Stomach (tissue), 9 donors: ENCODE results near the gene HSPBAP1. TPM values are rescaled to one million over a fixed set of nuclear protein-coding genes. Genes with fewer than 3 reads are reported as not detected.

Source experiments
- DNase-seq, 2 donors: peaks; one replicate each; pipeline versions ENCODE4 v3.0.0 to v3.0.0-alpha.2; 2013 to 2019
- H3K27ac ChIP-seq, 5 donors: fragments of 200-600 bp in 4 of 5; sonication (generic) in 4 of 5; one replicate each; pipeline ENCODE4 v1.5.1; 2013 to 2019; ENCODE audit warnings: mild to moderate bottlenecking in 1 of 5, moderate library complexity in 1 of 5
- H3K27me3 ChIP-seq, 3 donors: fragments of 200-600 bp; sonication (generic); one replicate each; pipeline ENCODE4 v1.5.1; 2017 to 2019; ENCODE audit warnings: mixed run types in 1 of 3
- H3K36me3 ChIP-seq, 4 donors: fragments of 200-600 bp; sonication (generic); 1 replicate in 3 of 4; 2 replicates in 1 of 4; pipeline ENCODE4 v1.5.1; 2016 to 2019
- H3K4me1 ChIP-seq, 4 donors: fragments of 200-600 bp; sonication (generic); one replicate each; pipeline ENCODE4 v1.5.1; 2016 to 2019
- H3K4me3 ChIP-seq, 4 donors: fragments of 200-600 bp; sonication (generic) in 3 of 4; one replicate each; pipeline ENCODE4 v1.5.1; 2016 to 2019; ENCODE audit warnings: mild to moderate bottlenecking in 1 of 4
- H3K9me3 ChIP-seq, 4 donors: fragments of 200-600 bp; sonication (generic); one replicate each; pipeline ENCODE4 v1.5.1; 2016 to 2019
- EP300 ChIP-seq: sonication (generic); formaldehyde crosslinking; IDR thresholded peaks from one replicate; pipeline ENCODE4 v1.6.1; 2017; ENCODE audit warnings: antibody characterized with exemption
- POLR2A ChIP-seq, 4 donors: fragments of 450-650 bp; IDR thresholded peaks; one replicate each; pipeline ENCODE4 v1.6.1; 2016; ENCODE audit warnings: antibody characterized with exemption in 4 of 4, control low read depth in 2 of 4, mild to moderate bottlenecking in 1 of 4, moderate library complexity in 1 of 4
- POLR2AphosphoS5 ChIP-seq, 3 donors: sonication (generic); formaldehyde crosslinking; IDR thresholded peaks; one replicate each; pipeline ENCODE4 v1.6.1; 2016; ENCODE audit warnings: antibody characterized with exemption in 3 of 3
- WGBS, 5 donors: extraction: QIAGEN DNeasy Blood & Tissue Kit in 3 of 5; methylation state at CpG; one replicate each; pipeline versions ENCODE4 v1.1.5 to v1.1.7; 2013 to 2018; 5-methylcytosine and 5-hydroxymethylcytosine counted together
- intact Hi-C: fragments of 100-400 bp; cut with DNase I; formaldehyde crosslinking; loops from one replicate; pipeline ENCODE4 v1.15.1; 2023; ENCODE audit warnings: low total_unique reads
- polyA plus RNA-seq, 3 donors: library from polyadenylated mRNA; stranded (reverse); fragments of 200-250 nt; gene quantifications; one replicate each; pipeline ENCODE4 v1.2.3, GENCODE V29; 2013
- total RNA-seq, 5 donors: library from RNA; depleted of rRNA; stranded (reverse); fragments of >200 nt; gene quantifications; one replicate each; pipeline versions ENCODE4 v1.1.0 to v1.2.3, GENCODE V29; 2014 to 2016
- TF ChIP-seq, protein P1 (sequence below), 7 experiments: fragments of 450-650 bp in 4 of 7; fragments of 200-600 bp in 3 of 7; sonication (generic) in 3 of 7; IDR thresholded peaks; one replicate each; pipeline ENCODE4 v1.5.1; 2016 to 2019; ENCODE audit warnings: antibody characterized with exemption in 7 of 7, control low read depth in 2 of 7, mild to moderate bottlenecking in 1 of 7
- donor health status: healthy with polysubstance abuse.
- donor health status: Bipolar disorder and iron deficiency.
- donor health status: healthy.

Gene HSPBAP1
- total and polyA plus RNA-seq, 8 donors: 1.7 to 16.5 (median 8.8) TPM; not detected in 1

DNA sequence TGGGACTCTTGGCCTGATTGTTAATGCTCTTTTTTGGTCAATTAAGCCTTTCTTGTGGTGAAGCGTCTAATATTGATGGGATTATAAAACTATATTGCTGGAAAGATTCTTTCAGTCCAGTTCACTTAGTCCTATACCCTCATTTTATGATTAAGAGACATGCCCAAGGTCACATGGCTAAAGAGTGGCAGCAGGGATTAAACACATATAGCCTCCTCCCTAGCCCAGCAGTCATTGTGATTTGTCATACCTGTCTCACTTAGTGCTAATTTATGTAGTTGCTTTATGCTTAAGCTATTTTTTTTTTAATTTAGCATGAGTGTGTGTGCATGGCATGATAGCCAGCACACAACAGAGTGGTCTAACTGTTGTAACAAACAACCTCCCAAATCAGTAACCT lies 103.5 kb downstream of the HSPBAP1 start:
- TF ChIP-seq EP300 (no peak), POLR2A (IDR thresholded peaks at IDR 0.05) (no peak), POLR2AphosphoS5 (IDR thresholded peaks at IDR 0.05) (no peak)
- TF ChIP-seq, protein P1, sequence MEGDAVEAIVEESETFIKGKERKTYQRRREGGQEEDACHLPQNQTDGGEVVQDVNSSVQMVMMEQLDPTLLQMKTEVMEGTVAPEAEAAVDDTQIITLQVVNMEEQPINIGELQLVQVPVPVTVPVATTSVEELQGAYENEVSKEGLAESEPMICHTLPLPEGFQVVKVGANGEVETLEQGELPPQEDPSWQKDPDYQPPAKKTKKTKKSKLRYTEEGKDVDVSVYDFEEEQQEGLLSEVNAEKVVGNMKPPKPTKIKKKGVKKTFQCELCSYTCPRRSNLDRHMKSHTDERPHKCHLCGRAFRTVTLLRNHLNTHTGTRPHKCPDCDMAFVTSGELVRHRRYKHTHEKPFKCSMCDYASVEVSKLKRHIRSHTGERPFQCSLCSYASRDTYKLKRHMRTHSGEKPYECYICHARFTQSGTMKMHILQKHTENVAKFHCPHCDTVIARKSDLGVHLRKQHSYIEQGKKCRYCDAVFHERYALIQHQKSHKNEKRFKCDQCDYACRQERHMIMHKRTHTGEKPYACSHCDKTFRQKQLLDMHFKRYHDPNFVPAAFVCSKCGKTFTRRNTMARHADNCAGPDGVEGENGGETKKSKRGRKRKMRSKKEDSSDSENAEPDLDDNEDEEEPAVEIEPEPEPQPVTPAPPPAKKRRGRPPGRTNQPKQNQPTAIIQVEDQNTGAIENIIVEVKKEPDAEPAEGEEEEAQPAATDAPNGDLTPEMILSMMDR (IDR thresholded peaks at IDR 0.05): no peak
- Histone ChIP-seq H3K4me3 (no peak overlapping the region), H3K27ac (no peak overlapping the region), H3K36me3 (peaks cover 0 to 34% (median 22%) of the 10 kb centered on the region in 4 donors), H3K27me3 (no peaks in the 10 kb centered on the region), H3K9me3 (no peaks in the 10 kb centered on the region), H3K4me1 (peaks cover 6 to 17% (median 6%) of the 10 kb centered on the region in 4 donors)
- 88 to 100% (median 97%) methylated on average over 1 of the region's 1 CpG for WGBS, 5 donors
- intact Hi-C loops: no loop called here
- DNase-seq: no peak

Other genes starting within 250 kb of the HSPBAP1 start
- gene PARP9, start 229.5 kb downstream of the HSPBAP1 start, total RNA-seq: 10 to 100 TPM in 4 of 5 donors, 1 to 10 TPM in 1; 1.4 to 42.6 (median 23.9) TPM
- gene PARP9, start 229.5 kb downstream of the HSPBAP1 start, polyA plus RNA-seq: 10 to 100 TPM; 19.5 to 26.5 (median 21.4) TPM
- 10 to 100 TPM in 4 of 5 donors, 1 to 10 TPM in 1; 5.8 to 29.0 (median 26.1) TPM for gene DTX3L, start 229.5 kb downstream of the HSPBAP1 start, total RNA-seq
- gene DTX3L, start 229.5 kb downstream of the HSPBAP1 start, polyA plus RNA-seq: 10 to 100 TPM in 2 of 3 donors, 1 to 10 TPM in 1; 9.2 to 11.2 (median 10.5) TPM
- 1 to 10 TPM in 4 of 5 donors, not detected in 1; 1.2 to 4.5 (median 1.9) TPM for gene PARP15, start 216.2 kb downstream of the HSPBAP1 start, total RNA-seq
- gene PARP15, start 216.2 kb downstream of the HSPBAP1 start, polyA plus RNA-seq: 1 to 10 TPM in 2 of 3 donors, under 1 TPM in 1; 0.25 to 1.3 (median 1.2) TPM
- gene PARP14, start 113.0 kb downstream of the HSPBAP1 start, total RNA-seq: 10 to 100 TPM; 16.8 to 49.7 (median 34.4) TPM
- 10 to 100 TPM in 1 of 3 donors, 1 to 10 TPM in 2; 5.0 to 11.0 (median 5.9) TPM for gene PARP14, start 113.0 kb downstream of the HSPBAP1 start, polyA plus RNA-seq
- gene SLC49A4, start 1.2 kb upstream of the HSPBAP1 start, total RNA-seq: 10 to 100 TPM in 2 of 5 donors, 1 to 10 TPM in 3; 1.2 to 28.8 (median 5.4) TPM
- gene SLC49A4, start 1.2 kb upstream of the HSPBAP1 start, polyA plus RNA-seq: 1 to 10 TPM in 2 of 3 donors, under 1 TPM in 1; 0.31 to 4.2 (median 3.1) TPM
- gene SEMA5B, start 233.9 kb upstream of the HSPBAP1 start, total RNA-seq: 10 to 100 TPM in 1 of 5 donors, 1 to 10 TPM in 2, not detected in 2; 1.8 to 27.2 (median 1.9) TPM
- gene SEMA5B, start 233.9 kb upstream of the HSPBAP1 start, polyA plus RNA-seq: under 1 TPM; 0.15 to 0.25 (median 0.25) TPM